GM18909 (cell line): ENCODE measurements around the gene KRTAP5-10.
"Not testable (repeated sequence)": the region's sequence is repeated elsewhere in the genome, so short reads cannot be mapped to it uniquely, and the experiment has no call there.

Experiments used
- ATAC-seq: cut with Tn5 transposase; IDR thresholded peaks from one replicate; pipeline ENCODE4 v1.9.1; 2021; ENCODE audit warnings: mild to moderate bottlenecking; ENCODE audit not compliant: unreplicated experiment, poor library complexity

The KRTAP5-10 gene

DNA sequence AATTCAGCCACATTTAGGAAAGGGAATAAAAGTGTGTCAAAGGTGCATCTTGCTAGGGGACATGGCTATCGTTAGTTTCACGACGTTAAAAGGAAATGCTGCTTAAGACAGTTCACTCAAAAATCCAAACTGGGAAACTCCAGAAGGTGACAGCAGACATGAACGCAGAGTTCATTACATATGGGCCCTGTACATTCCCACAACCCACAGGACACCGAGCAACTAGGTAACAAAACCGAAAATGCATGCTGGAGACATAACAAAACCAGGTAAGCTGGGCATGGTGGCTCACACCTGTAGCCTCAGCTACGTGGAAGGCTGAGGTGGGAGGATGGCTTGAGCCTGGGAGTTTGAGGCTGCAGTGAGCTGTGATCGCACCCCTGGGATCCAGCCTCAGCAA, 2.3 kb downstream of the KRTAP5-10 start:
- not testable (repeated sequence) for ATAC-seq

DNA sequence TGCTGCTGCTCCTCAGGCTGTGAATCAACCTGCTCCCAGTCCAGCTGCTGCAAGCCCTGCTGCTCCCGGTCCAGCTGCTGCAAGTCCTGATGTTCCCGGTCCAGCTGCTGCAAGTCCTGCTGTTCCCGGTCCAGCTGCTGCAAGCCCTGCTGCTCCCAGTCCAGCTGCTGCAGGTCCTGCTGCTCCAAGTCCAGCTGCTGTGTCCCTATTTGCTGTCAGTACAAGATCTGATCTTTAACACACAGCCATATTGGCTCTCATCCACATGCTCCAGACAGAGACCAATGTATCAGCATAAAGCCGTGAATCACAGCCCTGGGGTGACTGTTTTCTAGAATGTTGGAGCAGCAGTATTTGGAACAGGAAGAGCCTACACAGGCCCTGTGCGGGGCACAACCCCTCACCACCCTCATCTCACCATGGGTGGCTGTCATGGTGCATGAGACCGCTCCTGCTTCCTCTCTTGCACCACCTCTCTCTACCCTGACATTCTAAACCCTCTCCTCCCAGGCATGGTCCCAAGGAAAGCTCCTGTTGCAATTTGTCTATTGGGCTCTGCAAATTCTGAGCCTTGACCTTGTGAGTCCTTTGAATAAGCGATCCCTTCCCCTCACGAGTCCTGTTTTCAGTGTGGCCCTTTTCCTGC, 3.5 kb downstream of the KRTAP5-10 start:
- ATAC-seq, result no peak

- not testable (repeated sequence) for ATAC-seq
Measured at GRCh38 chr11:71571101-71571850, 5.9 kb downstream of the KRTAP5-10 start.

DNA sequence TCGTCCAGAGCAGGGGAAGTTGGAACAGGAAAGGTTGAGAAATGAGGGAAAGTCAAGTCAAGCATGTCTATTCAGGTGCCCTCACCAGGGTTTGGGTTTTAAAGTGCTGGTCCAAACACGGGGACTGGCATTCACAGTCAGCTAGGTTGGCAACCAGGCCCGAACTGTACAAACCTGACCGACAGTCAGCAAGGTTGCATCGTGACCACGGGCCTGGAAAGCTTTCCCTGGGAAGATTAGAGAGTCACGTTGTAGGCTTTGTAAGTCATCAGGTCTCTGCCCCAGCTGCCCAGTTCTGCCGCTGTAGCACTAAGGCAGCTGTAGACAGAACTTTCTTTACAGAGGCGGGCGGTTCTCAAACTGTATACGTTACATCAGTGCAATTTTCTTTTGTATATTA, 7.4 kb downstream of the KRTAP5-10 start:
- no peak for ATAC-seq

DNA sequence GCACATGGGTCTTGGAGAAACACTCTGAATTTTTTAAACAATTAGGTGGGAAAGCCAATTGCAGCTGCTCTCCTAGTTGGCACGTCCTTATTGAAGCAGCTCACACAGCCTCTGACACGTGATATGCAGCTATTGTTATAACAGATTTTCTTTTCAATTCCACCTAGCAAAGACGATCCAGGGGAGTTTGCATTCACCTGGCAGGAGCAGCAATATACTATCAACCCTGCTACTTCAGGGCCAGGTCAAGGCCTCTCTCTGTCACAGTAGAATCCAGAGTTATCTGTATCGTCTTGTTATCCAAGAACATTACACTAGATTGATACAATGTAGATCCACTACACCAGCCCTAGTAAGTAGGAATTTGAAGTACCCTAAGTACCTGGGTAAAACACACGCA, 9.1 kb downstream of the KRTAP5-10 start:
- no peak for ATAC-seq

GRCh38 chr11:71575723-71576424, 10.5 kb downstream of the KRTAP5-10 start:
- ATAC-seq, result no peak

GRCh38 chr11:71576688-71577465, 11.5 kb downstream of the KRTAP5-10 start:
- not testable (repeated sequence) for ATAC-seq

DNA sequence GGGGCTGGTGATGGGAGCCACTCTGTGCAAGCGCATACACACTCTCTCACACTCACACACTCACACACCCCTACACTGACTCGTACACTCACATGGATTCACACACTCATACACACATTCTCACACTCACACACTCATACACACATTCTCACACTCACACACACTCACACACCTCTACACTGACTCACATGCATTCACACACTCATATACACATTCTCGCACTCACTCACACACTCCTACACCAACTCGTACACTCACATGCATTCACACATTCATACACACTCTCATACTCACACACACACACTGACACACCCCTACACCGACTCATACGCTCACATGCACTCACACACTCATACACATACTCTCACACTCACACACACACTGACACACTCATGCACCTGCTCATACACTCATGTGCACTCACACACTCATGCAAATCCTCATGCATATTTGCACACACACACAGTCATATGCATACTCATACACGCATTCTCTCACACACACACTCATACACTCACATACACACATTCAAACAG, 12.2 kb downstream of the KRTAP5-10 start:
- no peak for ATAC-seq

DNA sequence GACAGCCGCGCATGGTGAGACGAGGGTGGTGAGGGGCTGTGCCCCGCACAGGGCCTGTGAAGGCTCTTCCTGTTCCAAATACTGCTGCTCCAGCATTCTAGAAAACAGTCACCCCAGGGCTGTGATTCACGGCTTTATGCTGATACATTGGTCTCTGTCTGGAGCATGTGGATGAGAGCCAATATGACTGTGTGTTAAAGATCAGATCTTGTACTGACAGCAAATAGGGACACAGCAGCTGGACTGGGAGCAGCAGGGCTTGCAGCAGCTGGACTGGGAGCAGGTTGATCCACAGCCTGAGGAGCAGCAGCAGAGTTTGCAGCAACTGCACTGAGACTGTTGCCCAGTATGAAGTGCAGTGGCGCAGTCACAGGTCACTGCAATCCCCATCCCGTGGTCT, 14.2 kb downstream of the KRTAP5-10 start:
- not testable (repeated sequence) for ATAC-seq

DNA sequence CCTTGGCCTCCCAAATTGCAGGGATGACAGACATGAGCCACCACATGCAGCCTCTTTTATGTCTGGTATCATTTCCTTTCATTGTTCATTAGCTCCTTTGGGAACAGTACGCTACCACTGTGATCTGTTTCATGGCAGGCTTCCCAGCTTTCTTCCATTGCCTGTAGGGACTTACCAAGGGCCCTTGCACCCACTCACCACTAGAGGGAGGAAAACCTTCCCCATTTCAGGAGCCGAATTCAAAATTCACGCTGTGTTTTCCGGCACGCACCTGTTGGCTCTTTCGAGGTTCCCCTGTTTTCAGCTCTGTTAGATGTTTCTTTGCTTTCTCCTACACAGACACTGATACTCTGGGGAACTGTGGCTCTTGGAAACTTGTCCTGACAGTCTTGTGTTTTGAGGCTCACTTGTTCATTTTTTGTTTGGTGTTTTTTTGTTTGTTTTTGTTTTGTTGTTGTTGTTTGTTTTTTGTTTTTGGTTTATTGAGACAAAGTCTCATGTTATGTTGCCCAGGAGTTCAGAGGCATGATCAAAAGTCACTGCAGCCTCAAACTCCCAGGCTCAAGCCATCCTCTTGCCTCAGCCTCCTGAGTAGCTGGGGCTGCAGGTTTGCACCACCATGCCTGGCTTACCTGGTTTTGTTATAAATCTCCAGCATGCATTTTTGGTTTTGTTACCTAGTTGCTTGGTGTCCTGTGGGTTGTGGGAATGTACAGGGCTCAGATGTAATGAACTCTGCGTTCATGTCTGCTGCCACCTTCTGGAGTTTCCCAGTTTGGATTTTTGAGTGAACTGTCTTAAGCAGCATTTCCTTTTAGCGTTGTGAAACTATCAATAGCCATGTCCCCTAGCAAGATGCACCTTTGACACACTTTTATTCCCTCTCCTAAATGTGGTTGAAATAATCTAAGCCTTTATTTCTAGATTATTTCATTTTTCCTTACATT, 15.0 kb downstream of the KRTAP5-10 start:
- ATAC-seq, result no peak

DNA sequence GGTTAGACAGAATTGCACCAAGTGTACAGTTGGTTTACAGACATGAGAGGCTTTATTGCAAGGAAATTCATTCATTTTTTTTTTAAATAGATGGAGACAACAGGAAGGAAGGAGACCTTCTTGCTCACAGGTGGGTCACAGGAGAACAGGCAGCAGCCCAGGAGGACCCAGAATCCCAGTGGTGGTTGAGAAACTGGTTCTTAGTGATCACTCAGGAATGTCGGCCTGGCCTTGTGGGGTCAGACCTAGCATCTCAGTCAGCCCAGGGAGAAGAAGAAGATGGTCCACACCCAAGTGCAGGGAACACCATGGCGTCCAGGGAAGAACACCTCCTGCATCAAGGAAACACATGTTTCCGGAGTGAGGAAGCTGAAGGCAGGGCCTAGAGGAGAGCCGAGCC, 16.5 kb downstream of the KRTAP5-10 start:
- ATAC-seq, result no peak

DNA sequence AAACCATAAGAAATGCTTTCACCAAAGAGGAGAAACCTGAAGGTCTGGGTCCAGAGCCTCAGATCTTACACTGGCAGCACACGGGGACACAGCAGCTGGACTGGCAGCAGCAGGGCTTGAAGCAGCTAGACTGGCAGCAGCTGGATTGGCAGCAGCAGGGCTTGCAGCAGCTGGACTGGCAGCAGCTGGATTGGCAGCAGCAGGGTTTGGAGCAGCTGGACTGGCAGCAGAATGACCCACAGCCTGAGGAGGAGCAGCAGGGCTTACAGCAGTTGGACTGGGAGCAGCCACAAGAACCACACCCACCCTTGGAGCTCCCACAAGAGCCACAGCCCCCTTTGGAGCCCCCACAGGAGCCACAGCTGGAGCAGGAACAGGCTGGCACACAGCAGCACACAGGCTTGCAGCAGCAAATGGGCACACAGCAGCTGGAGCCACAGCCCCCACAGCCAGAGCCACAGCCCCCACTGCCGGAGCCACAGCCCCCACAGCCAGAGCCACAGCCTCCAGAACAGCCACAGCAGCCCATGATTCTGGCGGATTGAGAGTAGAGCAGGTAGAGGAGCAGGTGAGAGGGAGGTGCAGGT, 17.0 kb downstream of the KRTAP5-10 start, which contains the start of gene KRTAP5-11:
KRTAP5-11 (minus strand) TSS at position 567 of the 587 bp plus-strand sequence; CDS start at position 529, 38 bp downstream.
- no peak for ATAC-seq

- ATAC-seq, result not testable (repeated sequence)
Measured at GRCh38 chr11:71582969-71583368, 17.6 kb downstream of the KRTAP5-10 start.

GRCh38 chr11:71585673-71586072, 20.3 kb downstream of the KRTAP5-10 start:
- not testable (repeated sequence) for ATAC-seq

DNA sequence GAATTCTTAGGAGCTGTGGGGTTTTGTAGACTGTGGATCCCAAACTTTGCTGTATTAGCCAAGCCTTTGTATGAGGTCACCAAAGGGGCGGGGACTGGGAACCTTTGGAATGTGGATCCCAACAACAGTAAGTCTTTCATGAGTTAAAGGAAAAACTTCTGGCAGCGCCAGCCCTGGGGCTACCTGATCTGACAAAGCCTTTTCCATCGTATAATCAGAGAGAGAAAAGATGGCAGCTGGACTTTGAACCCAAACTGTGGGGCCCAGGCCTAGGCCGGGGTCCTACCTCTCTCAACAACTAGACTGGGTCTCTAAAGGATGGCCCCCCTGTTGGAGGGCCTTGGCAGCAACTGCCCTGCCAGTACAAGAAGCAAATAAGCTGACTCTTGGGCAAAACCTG, 23.0 kb downstream of the KRTAP5-10 start:
- not testable (repeated sequence) for ATAC-seq

DNA sequence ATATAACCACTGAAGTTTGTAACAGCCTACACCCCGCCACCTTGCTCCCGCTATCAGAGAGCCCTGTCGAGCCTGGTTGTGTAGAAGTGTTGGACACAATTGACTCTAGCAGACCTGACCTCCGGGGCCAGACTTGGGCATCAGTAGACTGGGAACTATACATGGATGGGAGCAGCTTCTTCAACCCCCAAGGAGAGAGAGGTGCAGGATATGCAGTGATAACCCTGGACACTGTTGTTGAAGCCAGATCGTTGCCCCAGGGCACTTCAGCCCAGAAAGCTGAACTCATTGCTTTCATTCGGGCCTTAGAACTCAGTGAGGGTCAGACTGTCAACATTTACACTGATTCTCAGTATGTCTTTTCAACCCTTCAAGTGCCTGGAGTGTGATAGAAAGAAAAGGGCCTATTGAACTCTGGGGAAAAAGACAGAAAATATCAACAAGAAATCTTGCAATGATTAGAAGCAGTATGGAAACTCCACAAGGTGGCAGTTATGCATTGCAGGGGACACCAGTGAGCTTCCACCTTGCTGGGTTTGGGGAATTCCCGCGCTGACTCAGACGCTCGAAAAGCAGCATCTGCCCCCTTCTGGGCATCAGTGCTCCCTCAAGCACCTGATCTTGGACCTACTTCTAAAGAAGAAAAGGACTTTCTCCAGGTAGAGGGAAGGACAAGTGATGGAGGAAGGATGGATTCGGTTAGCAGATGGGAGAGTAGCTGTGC, 23.6 kb downstream of the KRTAP5-10 start:
- ATAC-seq, result not testable (repeated sequence)

DNA sequence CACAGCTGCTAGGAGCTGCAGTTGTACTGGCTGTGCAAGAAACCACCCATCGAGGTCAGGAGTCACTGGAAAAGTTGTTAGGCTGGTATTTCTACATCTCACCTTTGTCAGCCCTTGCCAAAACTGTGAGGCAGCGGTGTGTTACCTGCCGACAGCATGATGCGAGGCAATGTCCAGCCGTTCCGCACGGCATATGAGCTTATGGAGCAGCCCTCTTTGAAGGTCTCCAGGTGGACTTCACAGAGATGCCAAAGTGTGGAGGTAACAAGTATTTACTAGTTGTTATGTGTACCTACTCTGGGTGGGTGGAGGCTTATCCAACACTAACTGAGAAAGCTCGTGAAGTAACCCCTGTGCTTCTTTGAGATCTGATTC, 24.2 kb downstream of the KRTAP5-10 start:
- not testable (repeated sequence) for ATAC-seq

DNA sequence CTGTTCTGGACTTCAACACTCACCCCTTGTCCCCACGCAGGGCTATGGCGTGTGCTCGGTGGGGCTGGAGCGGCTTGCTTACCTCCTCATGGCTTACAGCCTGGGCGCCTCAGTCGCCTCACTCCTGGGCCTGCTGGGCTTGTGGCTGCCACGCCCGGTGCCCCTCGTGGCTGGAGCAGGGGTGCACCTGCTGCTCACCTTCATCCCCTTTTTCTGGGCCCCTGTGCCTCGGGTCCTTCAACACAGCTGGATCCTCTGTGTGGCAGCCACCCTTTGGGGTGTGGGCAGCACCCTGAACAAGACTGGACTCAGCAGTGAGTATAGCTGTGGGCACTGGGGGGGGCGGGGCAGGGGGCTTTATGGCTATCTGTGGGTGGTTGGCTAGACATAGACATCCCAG, 37.9 kb downstream of the KRTAP5-10 start:
- not testable (repeated sequence) for ATAC-seq
